IPS-15b (cell line): ENCODE measurements around the gene EXOC4.

Experiments used
- H3K27me3 ChIP-seq: one replicate; pipeline ENCODE4 v1.6.1; 2013; ENCODE audit warnings: low read length; ENCODE audit not compliant: control insufficient read depth, insufficient read depth
- H3K36me3 ChIP-seq: one replicate; pipeline ENCODE4 v1.6.1; 2013; ENCODE audit warnings: low read length; ENCODE audit not compliant: control insufficient read depth, insufficient read depth
- H3K4me1 ChIP-seq: one replicate; pipeline ENCODE4 v1.6.1; 2013; ENCODE audit warnings: mild to moderate bottlenecking, low read length; ENCODE audit not compliant: control insufficient read depth, insufficient read depth
- H3K4me3 ChIP-seq: one replicate; pipeline ENCODE4 v1.5.1; 2013; ENCODE audit warnings: low read depth, low read length
- H3K9ac ChIP-seq: one replicate; pipeline ENCODE4 v1.6.1; 2013; ENCODE audit warnings: low read depth, mild to moderate bottlenecking, low read length
- H3K9me3 ChIP-seq: one replicate; pipeline ENCODE4 v1.6.1; 2013; ENCODE audit warnings: mild to moderate bottlenecking, low read length; ENCODE audit not compliant: control insufficient read depth, insufficient read depth

The EXOC4 gene

GRCh38 chr7:133861876-133862275, 609.0 kb downstream of the EXOC4 start:
- no peak overlapping the region for H3K9ac ChIP-seq

GRCh38 chr7:133863362-133864061, 610.6 kb downstream of the EXOC4 start:
- no peak overlapping the region for H3K9ac ChIP-seq
- no peak overlapping the region for H3K4me3 ChIP-seq
- H3K27me3 ChIP-seq, result no peaks in the 10 kb centered on the region
- no peaks in the 10 kb centered on the region for H3K9me3 ChIP-seq
- no peaks in the 10 kb centered on the region for H3K36me3 ChIP-seq
- H3K4me1 ChIP-seq, result peaks cover 12% of the 10 kb centered on the region

More at GRCh38 chr7:133861876-133862275, 609.0 kb downstream of the EXOC4 start:
- Histone ChIP-seq H3K27me3 (no peaks in the 10 kb centered on the region), H3K4me1 (peaks cover 12% of the 10 kb centered on the region), H3K36me3 (no peaks in the 10 kb centered on the region), H3K9me3 (no peaks in the 10 kb centered on the region), H3K4me3 (no peak overlapping the region)

GRCh38 chr7:133869556-133869955, 616.7 kb downstream of the EXOC4 start:
- no peaks in the 10 kb centered on the region for H3K9me3 ChIP-seq
- H3K36me3 ChIP-seq, result no peaks in the 10 kb centered on the region
- no peaks in the 10 kb centered on the region for H3K4me1 ChIP-seq
- no peaks in the 10 kb centered on the region for H3K27me3 ChIP-seq
- H3K4me3 ChIP-seq, result no peak overlapping the region
- no peak overlapping the region for H3K9ac ChIP-seq

- Histone ChIP-seq H3K9me3 (no peaks in the 10 kb centered on the region), H3K27me3 (no peaks in the 10 kb centered on the region), H3K36me3 (no peaks in the 10 kb centered on the region), H3K4me3 (no peak overlapping the region), H3K4me1 (no peaks in the 10 kb centered on the region), H3K9ac (no peak overlapping the region)
These were observed 618.9 kb downstream of the EXOC4 start for GRCh38 chr7:133871757-133872156.

- no peaks in the 10 kb centered on the region for H3K9me3 ChIP-seq
- H3K4me1 ChIP-seq, result no peaks in the 10 kb centered on the region
- H3K4me3 ChIP-seq, result no peak overlapping the region
- no peaks in the 10 kb centered on the region for H3K27me3 ChIP-seq
- H3K36me3 ChIP-seq, result no peaks in the 10 kb centered on the region
- H3K9ac ChIP-seq, result no peak overlapping the region
These were observed 620.3 kb downstream of the EXOC4 start for GRCh38 chr7:133873187-133873586.

- Histone ChIP-seq H3K4me3 (no peak overlapping the region), H3K36me3 (no peaks in the 10 kb centered on the region), H3K4me1 (no peaks in the 10 kb centered on the region), H3K9me3 (no peaks in the 10 kb centered on the region), H3K27me3 (no peaks in the 10 kb centered on the region), H3K9ac (no peak overlapping the region)
These were observed 620.8 kb downstream of the EXOC4 start for GRCh38 chr7:133873631-133874030.

GRCh38 chr7:133883591-133883990, 630.7 kb downstream of the EXOC4 start:
- Histone ChIP-seq H3K4me1 (no peaks in the 10 kb centered on the region), H3K9me3 (no peaks in the 10 kb centered on the region), H3K36me3 (no peaks in the 10 kb centered on the region), H3K4me3 (no peak overlapping the region), H3K27me3 (no peaks in the 10 kb centered on the region), H3K9ac (no peak overlapping the region)

GRCh38 chr7:133885213-133885612, 632.3 kb downstream of the EXOC4 start:
- no peaks in the 10 kb centered on the region for H3K27me3 ChIP-seq
- H3K36me3 ChIP-seq, result no peaks in the 10 kb centered on the region
- H3K4me3 ChIP-seq, result no peak overlapping the region
- no peak overlapping the region for H3K9ac ChIP-seq
- no peaks in the 10 kb centered on the region for H3K9me3 ChIP-seq
- no peaks in the 10 kb centered on the region for H3K4me1 ChIP-seq

- no peaks in the 10 kb centered on the region for H3K9me3 ChIP-seq
- H3K36me3 ChIP-seq, result no peaks in the 10 kb centered on the region
- no peak overlapping the region for H3K9ac ChIP-seq
- no peaks in the 10 kb centered on the region for H3K27me3 ChIP-seq
- no peak overlapping the region for H3K4me3 ChIP-seq
- no peaks in the 10 kb centered on the region for H3K4me1 ChIP-seq
These were observed 633.2 kb downstream of the EXOC4 start for GRCh38 chr7:133886086-133886485.

- no peak overlapping the region for H3K9ac ChIP-seq
- H3K4me1 ChIP-seq, result no peaks in the 10 kb centered on the region
- H3K4me3 ChIP-seq, result no peak overlapping the region
- H3K9me3 ChIP-seq, result no peaks in the 10 kb centered on the region
- no peaks in the 10 kb centered on the region for H3K27me3 ChIP-seq
- H3K36me3 ChIP-seq, result no peaks in the 10 kb centered on the region
These were observed 633.9 kb downstream of the EXOC4 start for GRCh38 chr7:133886797-133887196.

- Histone ChIP-seq H3K36me3 (no peaks in the 10 kb centered on the region), H3K9me3 (no peaks in the 10 kb centered on the region), H3K9ac (no peak overlapping the region), H3K4me3 (no peak overlapping the region), H3K4me1 (no peaks in the 10 kb centered on the region), H3K27me3 (no peaks in the 10 kb centered on the region)
These were observed 634.6 kb downstream of the EXOC4 start for GRCh38 chr7:133887459-133887858.

- H3K4me3 ChIP-seq, result no peak overlapping the region
- H3K9me3 ChIP-seq, result no peaks in the 10 kb centered on the region
- no peaks in the 10 kb centered on the region for H3K36me3 ChIP-seq
- no peaks in the 10 kb centered on the region for H3K27me3 ChIP-seq
- H3K9ac ChIP-seq, result no peak overlapping the region
- no peaks in the 10 kb centered on the region for H3K4me1 ChIP-seq
These were observed 635.4 kb downstream of the EXOC4 start for GRCh38 chr7:133888061-133888930.
